ENCODE results near the gene TSHZ2.
"Not testable (repeated sequence)": the region's sequence is repeated elsewhere in the genome, so short reads cannot be mapped to it uniquely, and the experiment has no call there.

- not testable (repeated sequence) for TF ChIP-seq CTCF (IDR thresholded peaks at IDR 0.05; ENCODE audit: poor library complexity); EZH2phosphoT487 (IDR thresholded peaks at IDR 0.05; ENCODE audit: low read depth, severe bottlenecking, unreplicated experiment)
Observed at GRCh38 chr20:53521421-53521820, 549.3 kb downstream of the TSHZ2 start.
